ENCODE data around the gene FSHR. TPM values are rescaled to one million over a fixed set of nuclear protein-coding genes. Genes with fewer than 3 reads are reported as not detected.

The FSHR gene
- total and polyA plus RNA-seq, 4 experiments from 2014 or later: not detected

- Histone ChIP-seq H3K9me3 (ENCODE audit: control insufficient read depth in 1 of 2, low read length in 2 of 2) (no peaks in the 10 kb centered on the region), H3K4me3 (ENCODE audit: low read length in 2 of 2) (no peak overlapping the region), H3K27ac (ENCODE audit: low read depth, low read length) (no peak overlapping the region), H3K27me3 (ENCODE audit: insufficient read depth, low read length) (no peaks in the 10 kb centered on the region), H3K4me1 (ENCODE audit: insufficient read depth, low read length) (no peaks in the 10 kb centered on the region), H3K36me3 (ENCODE audit: insufficient read depth, low read length) (no peaks in the 10 kb centered on the region)
- ChIA-PET POLR2A (ENCODE audit: partially characterized antibody) (no interaction called here), CTCF (ENCODE audit: partially characterized antibody) (no interaction called here)
- Mint-ChIP-seq H3K27ac (no peak overlapping the region), H3K27me3 (no peaks in the 10 kb centered on the region), H3K9me3 (peaks cover 0 to 6% (median under 1%) of the 10 kb centered on the region in 8 donors), H3K4me3 (no peak overlapping the region), H3K4me1 (no peaks in the 10 kb centered on the region), H3K36me3 (no peaks in the 10 kb centered on the region)
- DNase-seq: no peak
- intact Hi-C loops (cut with micrococcal nuclease): no loop called here
These were observed 42.9 kb downstream of the FSHR start for GRCh38 chr2:49111456-49111855.

- Mint-ChIP-seq H3K4me3 (no peak overlapping the region), H3K27me3 (no peaks in the 10 kb centered on the region), H3K4me1 (no peaks in the 10 kb centered on the region), H3K9me3 (peaks cover 0 to 4% (median under 1%) of the 10 kb centered on the region in 8 donors), H3K36me3 (no peaks in the 10 kb centered on the region), H3K27ac (no peak overlapping the region)
- ChIA-PET POLR2A (ENCODE audit: partially characterized antibody) (no interaction called here), CTCF (ENCODE audit: partially characterized antibody) (no interaction called here)
- intact Hi-C loops (cut with micrococcal nuclease): no loop called here
- H3K4me1 ChIP-seq (ENCODE audit: insufficient read depth, low read length): no peaks in the 10 kb centered on the region
- H3K9me3 ChIP-seq (ENCODE audit: control insufficient read depth in 1 of 2, low read length in 2 of 2): no peaks in the 10 kb centered on the region
- H3K27me3 ChIP-seq (ENCODE audit: insufficient read depth, low read length): no peaks in the 10 kb centered on the region
- H3K27ac ChIP-seq (ENCODE audit: low read depth, low read length): no peak overlapping the region
- H3K36me3 ChIP-seq (ENCODE audit: insufficient read depth, low read length): no peaks in the 10 kb centered on the region
- DNase-seq: no peak
- H3K4me3 ChIP-seq (ENCODE audit: low read length in 2 of 2): no peak overlapping the region
These were observed 43.3 kb downstream of the FSHR start for GRCh38 chr2:49111006-49111405.

GRCh38 chr2:49110571-49110970 lies 43.7 kb downstream of the FSHR start:
- H3K27me3 ChIP-seq (ENCODE audit: insufficient read depth, low read length): no peaks in the 10 kb centered on the region
- H3K4me1 ChIP-seq (ENCODE audit: insufficient read depth, low read length): no peaks in the 10 kb centered on the region
- no peaks in the 10 kb centered on the region for H3K9me3 ChIP-seq (ENCODE audit: control insufficient read depth in 1 of 2, low read length in 2 of 2)
- Mint-ChIP-seq H3K4me1 (no peaks in the 10 kb centered on the region), H3K27me3 (no peaks in the 10 kb centered on the region), H3K36me3 (no peaks in the 10 kb centered on the region), H3K9me3 (peaks cover 0 to 3% (median 0%) of the 10 kb centered on the region in 8 donors), H3K27ac (no peak overlapping the region), H3K4me3 (no peak overlapping the region)
- CTCF ChIA-PET (ENCODE audit: partially characterized antibody): interaction anchor here (0.6 kb wide), 1 partner anchor 125 kb away, joined by 6 read pairs; no protein-coding TSS in a partner anchor
- H3K4me3 ChIP-seq (ENCODE audit: low read length in 2 of 2): no peak overlapping the region
- no peaks in the 10 kb centered on the region for H3K36me3 ChIP-seq (ENCODE audit: insufficient read depth, low read length)
- no peak overlapping the region for H3K27ac ChIP-seq (ENCODE audit: low read depth, low read length)
- DNase-seq: no peak
- POLR2A ChIA-PET (ENCODE audit: partially characterized antibody): no interaction called here
- intact Hi-C loops (cut with micrococcal nuclease): no loop called here

GRCh38 chr2:49108851-49109250 lies 45.5 kb downstream of the FSHR start:
- Histone ChIP-seq H3K4me3 (ENCODE audit: low read length in 2 of 2) (no peak overlapping the region), H3K4me1 (ENCODE audit: insufficient read depth, low read length) (no peaks in the 10 kb centered on the region), H3K27ac (ENCODE audit: low read depth, low read length) (no peak overlapping the region), H3K27me3 (ENCODE audit: insufficient read depth, low read length) (no peaks in the 10 kb centered on the region), H3K36me3 (ENCODE audit: insufficient read depth, low read length) (no peaks in the 10 kb centered on the region), H3K9me3 (ENCODE audit: control insufficient read depth in 1 of 2, low read length in 2 of 2) (no peaks in the 10 kb centered on the region)
- intact Hi-C loops (cut with micrococcal nuclease): no loop called here
- Mint-ChIP-seq H3K36me3 (no peaks in the 10 kb centered on the region), H3K4me1 (no peaks in the 10 kb centered on the region), H3K27ac (no peak overlapping the region), H3K9me3 (peaks cover 0 to 3% (median 0%) of the 10 kb centered on the region in 8 donors), H3K27me3 (no peaks in the 10 kb centered on the region), H3K4me3 (no peak overlapping the region)
- no peak for DNase-seq
- ChIA-PET CTCF (ENCODE audit: partially characterized antibody) (no interaction called here), POLR2A (ENCODE audit: partially characterized antibody) (no interaction called here)

GRCh38 chr2:49108436-49108835 lies 45.9 kb downstream of the FSHR start:
- DNase-seq: no peak
- H3K4me1 ChIP-seq (ENCODE audit: insufficient read depth, low read length): no peaks in the 10 kb centered on the region
- Mint-ChIP-seq H3K9me3 (peaks cover 0 to 3% (median 0%) of the 10 kb centered on the region in 8 donors), H3K4me3 (no peak overlapping the region), H3K27ac (no peak overlapping the region), H3K4me1 (no peaks in the 10 kb centered on the region), H3K36me3 (no peaks in the 10 kb centered on the region), H3K27me3 (no peaks in the 10 kb centered on the region)
- CTCF ChIA-PET (ENCODE audit: partially characterized antibody): no interaction called here
- intact Hi-C loops (cut with micrococcal nuclease): no loop called here
- POLR2A ChIA-PET (ENCODE audit: partially characterized antibody): no interaction called here
- H3K4me3 ChIP-seq (ENCODE audit: low read length in 2 of 2): no peak overlapping the region
- H3K36me3 ChIP-seq (ENCODE audit: insufficient read depth, low read length): no peaks in the 10 kb centered on the region
- no peak overlapping the region for H3K27ac ChIP-seq (ENCODE audit: low read depth, low read length)
- no peaks in the 10 kb centered on the region for H3K27me3 ChIP-seq (ENCODE audit: insufficient read depth, low read length)
- H3K9me3 ChIP-seq (ENCODE audit: control insufficient read depth in 1 of 2, low read length in 2 of 2): no peaks in the 10 kb centered on the region

- ChIA-PET POLR2A (ENCODE audit: partially characterized antibody) (no interaction called here), CTCF (ENCODE audit: partially characterized antibody) (no interaction called here)
- peaks cover 0 to 7% (median 0%) of the 10 kb centered on the region in 8 donors for H3K9me3 Mint-ChIP-seq
These were observed 48.8 kb downstream of the FSHR start for GRCh38 chr2:49105506-49105905.

GRCh38 chr2:49102146-49102545 lies 52.2 kb downstream of the FSHR start:
- H3K4me1 Mint-ChIP-seq: no peaks in the 10 kb centered on the region
- Histone ChIP-seq H3K4me3 (ENCODE audit: low read length in 2 of 2) (no peak overlapping the region), H3K27me3 (ENCODE audit: insufficient read depth, low read length) (no peaks in the 10 kb centered on the region), H3K27ac (ENCODE audit: low read depth, low read length) (no peak overlapping the region), H3K4me1 (ENCODE audit: insufficient read depth, low read length) (no peaks in the 10 kb centered on the region), H3K36me3 (ENCODE audit: insufficient read depth, low read length) (no peaks in the 10 kb centered on the region), H3K9me3 (ENCODE audit: control insufficient read depth in 1 of 2, low read length in 2 of 2) (no peaks in the 10 kb centered on the region)
- no peak overlapping the region for H3K27ac Mint-ChIP-seq
- intact Hi-C loops (cut with micrococcal nuclease): no loop called here
- no peaks in the 10 kb centered on the region for H3K36me3 Mint-ChIP-seq
- CTCF ChIA-PET (ENCODE audit: partially characterized antibody): no interaction called here
- no peaks in the 10 kb centered on the region for H3K27me3 Mint-ChIP-seq
- no peak overlapping the region for H3K4me3 Mint-ChIP-seq
- DNase-seq: no peak
- peaks cover 0 to 7% (median under 1%) of the 10 kb centered on the region in 8 donors for H3K9me3 Mint-ChIP-seq
- POLR2A ChIA-PET (ENCODE audit: partially characterized antibody): no interaction called here

More at GRCh38 chr2:49105506-49105905, 48.8 kb downstream of the FSHR start:
- Mint-ChIP-seq H3K36me3 (no peaks in the 10 kb centered on the region), H3K27ac (no peak overlapping the region), H3K27me3 (no peaks in the 10 kb centered on the region), H3K4me3 (no peak overlapping the region), H3K4me1 (no peaks in the 10 kb centered on the region)
- no peak overlapping the region for H3K27ac ChIP-seq (ENCODE audit: low read depth, low read length)
- no peaks in the 10 kb centered on the region for H3K4me1 ChIP-seq (ENCODE audit: insufficient read depth, low read length)
- H3K27me3 ChIP-seq (ENCODE audit: insufficient read depth, low read length): no peaks in the 10 kb centered on the region
- no peak overlapping the region for H3K4me3 ChIP-seq (ENCODE audit: low read length in 2 of 2)
- intact Hi-C loops (cut with micrococcal nuclease): no loop called here
- H3K9me3 ChIP-seq (ENCODE audit: control insufficient read depth in 1 of 2, low read length in 2 of 2): no peaks in the 10 kb centered on the region
- DNase-seq: no peak
- H3K36me3 ChIP-seq (ENCODE audit: insufficient read depth, low read length): no peaks in the 10 kb centered on the region

GRCh38 chr2:49080681-49081080 lies 73.6 kb downstream of the FSHR start:
- H3K9me3 Mint-ChIP-seq: peaks cover 0 to 20% (median 7%) of the 10 kb centered on the region in 8 donors
- H3K4me3 ChIP-seq (ENCODE audit: low read length in 2 of 2): no peak overlapping the region
- intact Hi-C loops (cut with micrococcal nuclease): no loop called here
- no peak overlapping the region for H3K27ac Mint-ChIP-seq
- no peaks in the 10 kb centered on the region for H3K27me3 ChIP-seq (ENCODE audit: insufficient read depth, low read length)
- H3K27ac ChIP-seq (ENCODE audit: low read depth, low read length): no peak overlapping the region
- H3K27me3 Mint-ChIP-seq: no peaks in the 10 kb centered on the region
- H3K36me3 ChIP-seq (ENCODE audit: insufficient read depth, low read length): no peaks in the 10 kb centered on the region
- H3K4me1 Mint-ChIP-seq: no peaks in the 10 kb centered on the region
- no peak for DNase-seq
- POLR2A ChIA-PET (ENCODE audit: partially characterized antibody): no interaction called here
- CTCF ChIA-PET (ENCODE audit: partially characterized antibody): no interaction called here
- no peaks in the 10 kb centered on the region for H3K4me1 ChIP-seq (ENCODE audit: insufficient read depth, low read length)
- no peaks in the 10 kb centered on the region for H3K36me3 Mint-ChIP-seq
- no peak overlapping the region for H3K4me3 Mint-ChIP-seq
- no peaks in the 10 kb centered on the region for H3K9me3 ChIP-seq (ENCODE audit: control insufficient read depth in 1 of 2, low read length in 2 of 2)
